ENCODE results near the gene OR52N1. TPM values are rescaled to one million over a fixed set of nuclear protein-coding genes. Genes with fewer than 3 reads are reported as not detected.

The OR52N1 gene
- total and polyA plus RNA-seq, 2 of the 8 experiments (the other 6 are each of a cell fraction or from before 2014, with no cell fraction given): 0.09 TPM; not detected in 1

- DNase-seq (ENCODE audit: low read depth in 1 of 2, low spot score in 2 of 2) (no peak), FAIRE-seq (no peak)
- no peak overlapping the region for H3K9ac ChIP-seq (replicated peaks in 1 of 4; ENCODE audit: extremely low read depth in 1 of 4, low read depth in 3 of 4, low read length in 3 of 4)
- POLR2A ChIA-PET (ENCODE audit: partially characterized antibody): no interaction called here
- no peak overlapping the region for H3K4me2 ChIP-seq (ENCODE audit: insufficient read depth in 1 of 2, low read depth in 2 of 2, low read length in 2 of 2)
- H2BK20ac ChIP-seq (ENCODE audit: low read length): no peak overlapping the region
- no peaks in the 10 kb centered on the region for H4K20me1 ChIP-seq (replicated peaks in 1 of 2; ENCODE audit: control insufficient read depth in 1 of 2, insufficient read depth in 2 of 2, low read length in 2 of 2)
- no peak overlapping the region for H2AFZ ChIP-seq (ENCODE audit: low read length)
- no peak overlapping the region for H2BK15ac ChIP-seq (ENCODE audit: low read length)
- no peak overlapping the region for H2BK5ac ChIP-seq (ENCODE audit: low read depth, low read length)
- no peak overlapping the region for H3K14ac ChIP-seq (ENCODE audit: insufficient read length)
- no peak overlapping the region for H2AK5ac ChIP-seq (ENCODE audit: low read depth, low read length)
- H2BK12ac ChIP-seq (ENCODE audit: low read depth, low read length): no peak overlapping the region
- no peak overlapping the region for H3K56ac ChIP-seq (replicated peaks; ENCODE audit: insufficient read length, low read depth, low read length)
- no peak overlapping the region for H3K4me3 ChIP-seq (ENCODE audit: extremely low read depth in 1 of 4, insufficient read depth in 2 of 4, low read depth in 3 of 4, low read length in 4 of 4)
- H3K23me2 ChIP-seq (ENCODE audit: low read depth, low read length): no peaks in the 10 kb centered on the region
- no peaks in the 10 kb centered on the region for H3K79me1 ChIP-seq (ENCODE audit: low read depth, low read length)
- H3K36me3 ChIP-seq (ENCODE audit: control insufficient read depth in 2 of 4, insufficient read depth in 4 of 4, low read length in 3 of 4): no peaks in the 10 kb centered on the region
- H3K18ac ChIP-seq (ENCODE audit: extremely low read depth, low read length): no peak overlapping the region
- H3K27ac ChIP-seq (ENCODE audit: low read depth, low read length): no peak overlapping the region
- H3K9me3 ChIP-seq (ENCODE audit: insufficient read depth in 2 of 2, low read depth in 1 of 2, low read length in 1 of 2): no peaks in the 10 kb centered on the region
- no peak overlapping the region for H3K4ac ChIP-seq (replicated peaks; ENCODE audit: insufficient read length, low read depth, low read length)
- 77% methylated on average over 1 of the region's 1 CpG; no CpG with 5 or more reads in 1 of the 2 experiments for WGBS, 2 experiments (ENCODE audit: extremely low coverage in 1 of 2, insufficient coverage in 1 of 2, insufficient read length in 1 of 2, insufficient replicate concordance in 2 of 2, low coverage in 1 of 2, low lambda C conversion rate in 2 of 2, missing lambda C conversion rate in 1 of 2)
- no peaks in the 10 kb centered on the region for H3K27me3 ChIP-seq (replicated peaks in 1 of 4; ENCODE audit: control insufficient read depth in 3 of 4, extremely low read depth in 1 of 4, insufficient read depth in 3 of 4, low read length in 3 of 4)
- H3K23ac ChIP-seq (ENCODE audit: insufficient read length): no peak overlapping the region
- H4K5ac ChIP-seq (ENCODE audit: insufficient read length, low read depth, low read length): no peak overlapping the region
- no peak overlapping the region for H2BK120ac ChIP-seq (replicated peaks; ENCODE audit: low read depth, low read length)
- no peaks in the 10 kb centered on the region for H3K4me1 ChIP-seq (replicated peaks in 1 of 4; ENCODE audit: control insufficient read depth in 3 of 4, insufficient read depth in 4 of 4, low read length in 3 of 4)
- H3K79me2 ChIP-seq (ENCODE audit: control insufficient read depth in 1 of 2, insufficient read depth in 2 of 2, low read length in 2 of 2): no peaks in the 10 kb centered on the region
- no peak overlapping the region for H4K8ac ChIP-seq (ENCODE audit: extremely low read depth, insufficient read depth, low read length)
- CTCF ChIA-PET (ENCODE audit: partially characterized antibody): interaction anchor here (0.6 kb wide), 1 partner anchor 614 kb away, joined by 3 read pairs; no protein-coding TSS in a partner anchor
- no peak overlapping the region for H4K91ac ChIP-seq (replicated peaks; ENCODE audit: insufficient read length, low read length)
- no peak for TF ChIP-seq CEBPB (IDR thresholded peaks at IDR 0.05; ENCODE audit: low read depth, low read length)
- TF ChIP-seq KDM4A (IDR thresholded peaks at IDR 0.05; ENCODE audit: low read depth, low read length, severe bottlenecking): no peak
- no peak for TF ChIP-seq EP300 (IDR thresholded peaks at IDR 0.05; ENCODE audit: borderline replicate concordance in 1 of 2, low read depth in 2 of 2, low read length in 2 of 2)
- TF ChIP-seq CBX8 (IDR thresholded peaks at IDR 0.05; ENCODE audit: borderline replicate concordance, low read depth, low read length): no peak
- TF ChIP-seq ASH2L (IDR thresholded peaks at IDR 0.05; ENCODE audit: low read length): no peak
- TF ChIP-seq, protein P1, sequence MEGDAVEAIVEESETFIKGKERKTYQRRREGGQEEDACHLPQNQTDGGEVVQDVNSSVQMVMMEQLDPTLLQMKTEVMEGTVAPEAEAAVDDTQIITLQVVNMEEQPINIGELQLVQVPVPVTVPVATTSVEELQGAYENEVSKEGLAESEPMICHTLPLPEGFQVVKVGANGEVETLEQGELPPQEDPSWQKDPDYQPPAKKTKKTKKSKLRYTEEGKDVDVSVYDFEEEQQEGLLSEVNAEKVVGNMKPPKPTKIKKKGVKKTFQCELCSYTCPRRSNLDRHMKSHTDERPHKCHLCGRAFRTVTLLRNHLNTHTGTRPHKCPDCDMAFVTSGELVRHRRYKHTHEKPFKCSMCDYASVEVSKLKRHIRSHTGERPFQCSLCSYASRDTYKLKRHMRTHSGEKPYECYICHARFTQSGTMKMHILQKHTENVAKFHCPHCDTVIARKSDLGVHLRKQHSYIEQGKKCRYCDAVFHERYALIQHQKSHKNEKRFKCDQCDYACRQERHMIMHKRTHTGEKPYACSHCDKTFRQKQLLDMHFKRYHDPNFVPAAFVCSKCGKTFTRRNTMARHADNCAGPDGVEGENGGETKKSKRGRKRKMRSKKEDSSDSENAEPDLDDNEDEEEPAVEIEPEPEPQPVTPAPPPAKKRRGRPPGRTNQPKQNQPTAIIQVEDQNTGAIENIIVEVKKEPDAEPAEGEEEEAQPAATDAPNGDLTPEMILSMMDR (IDR thresholded peaks at IDR 0.05; ENCODE audit: control extremely low read depth in 1 of 3, insufficient read depth in 1 of 3, low read depth in 1 of 3, low read length in 3 of 3): no peak
- no peak for TF ChIP-seq BCL11A (IDR thresholded peaks at IDR 0.05; ENCODE audit: low read depth in 2 of 2, low read length in 2 of 2)
- no peak for TF ChIP-seq SUZ12 (IDR thresholded peaks at IDR 0.05; ENCODE audit: low read length)
- TF ChIP-seq MAFK (IDR thresholded peaks at IDR 0.05; ENCODE audit: low read depth, low read length): no peak
- TF ChIP-seq TCF12 (IDR thresholded peaks at IDR 0.05; ENCODE audit: low read depth, low read length): no peak
These were observed 24.0 kb downstream of the OR52N1 start for GRCh38 chr11:5767056-5767455.
